ENCODE data around the gene RPS15A.

RPS15A gene

DNA sequence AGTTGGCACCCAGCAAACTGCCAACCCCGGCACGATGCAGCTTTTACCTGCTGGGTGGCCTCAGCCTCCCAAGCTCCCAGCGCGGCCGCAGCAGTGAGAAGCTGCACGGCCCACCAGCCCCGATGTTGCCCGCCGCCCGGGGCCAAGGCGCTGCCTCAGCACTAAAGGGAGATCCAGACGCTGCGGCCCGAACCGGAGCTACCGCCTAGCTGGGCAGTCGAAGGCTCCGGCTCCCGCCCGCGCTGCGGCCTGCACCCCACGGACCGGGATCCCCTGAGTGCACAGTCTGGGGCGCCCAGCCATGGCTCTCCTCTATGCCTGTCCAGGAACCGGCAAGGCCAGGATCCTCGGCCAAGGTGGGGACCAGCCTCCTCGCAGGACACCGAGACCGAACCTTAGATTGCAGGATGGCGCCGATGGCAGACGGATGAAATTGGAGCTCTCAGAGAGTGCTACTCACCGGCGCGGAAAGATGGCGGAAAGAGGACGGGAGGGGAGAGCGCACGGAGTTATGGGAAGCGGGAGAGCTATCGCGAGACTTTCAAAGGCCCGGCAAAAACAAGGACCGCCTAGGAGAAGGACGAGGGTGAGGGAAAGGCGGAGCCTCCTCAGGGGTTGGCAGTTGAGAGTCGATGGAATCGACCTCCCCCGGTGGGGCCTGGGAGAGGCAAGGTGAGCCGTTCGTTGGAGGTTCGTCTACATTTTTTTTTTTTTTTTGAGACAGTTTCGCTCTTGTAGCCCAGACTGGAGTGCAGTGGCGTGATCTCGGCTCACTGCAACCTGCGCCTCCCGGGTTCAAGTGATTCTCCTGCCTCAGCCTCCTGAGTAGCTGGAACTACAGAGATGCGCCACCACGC is at the start of gene RPS15A:
Gene RPS15A (minus strand): TSS at position 485 of the 857 bp plus-strand sequence. CDS start 1,221 bp downstream, outside the sequence.
- peak; percentile 49 to 82 for DNase-seq

DNA sequence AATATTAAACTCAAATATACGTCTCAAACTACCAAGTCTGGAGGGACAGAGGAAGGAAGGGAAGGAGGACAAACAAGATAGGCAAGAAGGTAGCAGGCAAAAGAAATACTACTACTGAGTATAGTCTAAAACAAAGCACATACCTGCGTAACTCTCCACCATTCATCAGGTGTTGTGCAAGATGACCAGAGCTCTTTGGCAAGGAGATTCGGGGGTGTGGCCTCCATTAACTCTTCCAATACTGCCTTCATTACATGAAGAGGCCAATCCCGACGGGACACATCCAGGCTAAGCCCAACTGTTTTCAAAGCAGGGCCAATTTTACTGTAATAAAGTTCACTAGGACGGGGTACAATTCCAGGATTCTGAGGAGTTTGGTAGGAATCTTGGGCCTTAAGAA is 49.4 kb upstream of the RPS15A start:
- no peak for DNase-seq

DNA sequence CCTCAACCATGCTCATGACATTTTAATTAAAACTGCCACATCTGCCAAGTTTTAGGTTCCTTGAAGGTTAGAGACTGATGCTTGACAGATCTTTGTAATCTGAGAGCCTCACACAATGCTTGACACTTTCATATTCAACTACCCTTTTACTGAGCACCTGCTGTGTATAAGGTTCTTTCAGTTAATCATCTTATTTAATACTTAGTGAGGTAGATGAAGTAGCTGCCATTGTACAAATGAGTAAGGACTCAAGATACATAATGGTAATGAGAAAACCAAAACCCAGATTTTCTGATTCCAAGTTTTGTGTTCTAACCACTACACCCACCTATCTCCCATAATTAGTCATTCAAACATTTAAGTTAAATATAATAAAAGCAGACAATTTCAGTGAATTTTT is 46.6 kb upstream of the RPS15A start:
- DNase-seq: no peak

- no peak for DNase-seq
Observed at GRCh38 chr16:18834864-18835263, 44.7 kb upstream of the RPS15A start.

GRCh38 chr16:18833707-18834505 is 43.8 kb upstream of the RPS15A start:
- no peak for DNase-seq

GRCh38 chr16:18832613-18833012 is 42.5 kb upstream of the RPS15A start:
- no peak for DNase-seq

DNA sequence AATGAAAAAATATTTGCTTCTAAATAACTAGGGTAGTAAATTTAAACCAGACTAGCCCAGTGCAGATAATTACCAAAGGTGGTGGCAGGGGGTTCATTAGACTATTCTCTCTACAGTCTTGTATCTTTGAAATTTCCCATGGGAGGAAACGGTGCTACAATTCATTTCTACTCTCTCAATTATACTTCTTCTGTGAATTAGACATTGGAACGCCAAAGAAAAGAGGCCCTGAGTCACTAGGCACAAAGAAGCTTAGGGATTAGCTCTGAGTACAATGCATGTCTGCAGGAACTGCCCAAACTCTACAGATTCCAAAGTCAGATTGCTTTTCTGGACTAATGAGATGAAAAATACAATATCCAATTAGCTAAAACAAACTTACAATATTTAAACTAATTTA is 41.9 kb upstream of the RPS15A start:
- DNase-seq: no peak

GRCh38 chr16:18829251-18829650 is 39.1 kb upstream of the RPS15A start:
- DNase-seq: no peak

DNA sequence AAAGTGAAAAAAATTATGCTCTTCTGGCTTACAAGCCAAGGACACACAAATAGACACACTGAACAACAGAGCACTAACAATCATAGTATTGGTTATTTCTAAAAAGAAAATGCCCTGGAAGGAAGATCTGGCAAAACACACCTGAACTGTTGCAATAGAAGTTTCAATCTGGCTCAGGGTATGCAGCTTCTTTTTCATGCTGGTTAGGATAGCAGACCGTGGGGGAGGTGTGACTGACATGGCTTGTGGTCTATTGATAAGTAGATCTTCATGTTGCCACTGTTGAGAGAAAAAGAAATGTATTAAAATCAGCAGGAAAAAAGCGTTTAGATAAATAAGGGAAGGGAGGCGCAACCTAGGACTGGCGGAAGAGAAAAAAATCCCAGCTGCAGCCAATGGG is 37.8 kb upstream of the RPS15A start:
- no peak for DNase-seq

GRCh38 chr16:18816286-18816685 is 26.2 kb upstream of the RPS15A start:
- no peak for DNase-seq

- DNase-seq: no peak
Observed at GRCh38 chr16:18811925-18812324, 21.8 kb upstream of the RPS15A start.

GRCh38 chr16:18809165-18809564 is 19.0 kb upstream of the RPS15A start:
- no peak for DNase-seq

- no peak for DNase-seq
Observed at GRCh38 chr16:18805257-18805773, 15.2 kb upstream of the RPS15A start.

- no peak for DNase-seq
Observed at GRCh38 chr16:18804540-18804939, 14.4 kb upstream of the RPS15A start.

GRCh38 chr16:18803569-18804462 is 13.7 kb upstream of the RPS15A start:
- DNase-seq: no peak

- DNase-seq: no peak
Observed at GRCh38 chr16:18802767-18803343, 12.7 kb upstream of the RPS15A start.

DNA sequence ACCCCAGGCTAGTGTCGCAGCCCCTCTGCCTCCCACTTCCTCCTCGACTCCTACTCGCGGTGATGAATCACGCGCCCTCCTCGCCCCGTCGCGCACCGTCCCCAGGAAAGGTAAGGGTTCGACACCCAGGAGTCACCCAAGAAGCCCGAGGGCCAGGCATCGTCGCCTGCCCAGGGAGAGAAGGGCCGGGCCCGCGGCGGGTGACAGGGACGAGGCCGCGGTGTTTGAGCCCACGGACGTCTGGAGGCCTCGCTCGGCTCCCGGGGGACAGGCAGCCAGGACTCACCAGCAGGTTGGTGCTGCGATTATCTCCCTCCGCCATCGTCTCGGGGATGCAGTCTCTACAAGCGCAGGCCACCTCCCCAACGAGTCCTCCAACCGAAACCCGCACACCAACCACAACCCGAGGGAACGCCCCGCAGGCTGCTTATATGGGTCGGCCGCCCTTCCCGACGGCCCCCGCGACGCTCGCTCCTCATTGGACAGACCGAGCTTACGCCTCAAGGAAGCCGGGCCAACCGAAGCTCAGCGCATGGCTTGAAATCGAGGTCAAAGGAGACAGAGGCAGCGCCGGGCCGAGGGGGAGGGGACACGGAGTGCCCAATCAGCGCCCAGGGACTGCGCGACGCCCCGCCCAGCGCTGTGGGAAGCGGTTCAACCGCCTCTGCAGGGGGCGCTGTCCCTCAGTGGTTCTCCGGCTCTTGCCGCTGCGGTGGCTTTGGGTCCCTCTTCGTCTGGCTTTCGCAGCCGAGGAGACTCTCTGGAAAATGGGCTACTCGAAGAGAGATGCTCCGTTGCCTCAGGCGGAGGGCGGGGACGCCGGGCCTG is 11.2 kb upstream of the RPS15A start, which contains the start of gene ARL6IP1:
Gene ARL6IP1 (minus strand): TSS at position 405 of the 828 bp plus-strand sequence. CDS start 83 bp downstream, at position 322.
- DNase-seq: peak; percentile 92 to 97

DNA sequence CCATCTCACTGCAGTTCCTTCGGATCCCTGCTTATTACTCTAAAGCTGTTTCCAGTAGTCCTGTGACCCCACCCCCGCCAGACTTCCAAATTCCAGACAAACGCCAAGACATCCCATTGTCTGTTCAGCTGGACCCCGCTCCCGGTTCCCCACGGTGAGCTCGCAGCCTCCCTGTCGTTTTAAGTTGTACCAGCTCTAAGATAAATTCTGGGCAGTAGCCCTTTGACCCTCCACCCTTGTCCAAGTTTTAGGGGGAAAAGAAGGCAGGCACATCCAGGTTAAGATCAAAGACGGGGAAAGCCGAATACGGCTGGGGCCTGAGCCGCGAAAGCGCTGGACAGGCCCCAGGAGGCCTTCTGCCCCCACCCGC is 10.6 kb upstream of the RPS15A start:
- DNase-seq: no peak

DNA sequence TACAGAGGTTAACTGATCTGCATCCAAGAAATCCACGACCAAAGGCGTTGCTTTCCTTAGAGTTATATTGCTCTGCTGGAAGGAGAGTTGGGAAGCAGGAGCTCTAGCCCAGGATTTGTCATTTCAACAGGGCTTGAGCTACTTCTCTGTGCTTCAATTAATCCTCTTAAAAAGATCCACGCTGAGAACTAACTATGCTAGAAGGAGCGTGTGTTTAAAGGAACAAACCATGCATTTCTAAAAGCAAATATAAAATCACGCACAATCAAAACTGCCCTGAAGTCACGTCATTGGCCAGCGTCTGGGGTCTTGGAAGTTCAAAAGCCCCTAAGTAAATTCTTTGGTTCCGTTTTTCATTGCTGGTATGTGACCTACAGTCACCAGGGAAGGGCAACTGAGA is 10.2 kb upstream of the RPS15A start:
- DNase-seq: no peak

DNA sequence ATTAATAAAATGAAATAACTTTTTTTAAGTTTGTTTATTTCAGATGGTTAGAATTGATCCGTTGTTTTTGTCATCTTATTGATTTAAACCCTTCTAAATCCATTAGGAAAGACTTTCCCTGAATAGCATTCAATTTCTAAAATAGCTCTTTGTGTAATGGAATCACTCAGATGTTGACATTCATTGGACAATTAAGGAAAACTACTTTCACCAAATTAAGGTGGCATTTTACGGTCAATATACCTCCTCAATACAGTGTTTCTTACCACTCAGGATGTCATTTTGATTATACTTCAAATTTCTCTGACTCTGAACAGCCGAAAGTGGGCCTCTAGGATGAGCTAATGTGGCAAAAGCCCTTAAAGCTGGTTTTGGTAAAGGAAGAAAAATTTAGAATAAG is 9.4 kb upstream of the RPS15A start:
- no peak for DNase-seq

- peak in 1 of 2 experiments; percentile 56 for DNase-seq
Observed at GRCh38 chr16:18797746-18798145, 7.6 kb upstream of the RPS15A start.
